Neutrophil (primary cell): ENCODE results near the gene LRRK2.

Experiments used
- H3K27ac ChIP-seq: fragments of 200-600 bp; sonication (generic); 2 replicates; pipeline ENCODE4 v1.5.1; 2016; ENCODE audit warnings: mild to moderate bottlenecking, moderate library complexity
- H3K27me3 ChIP-seq: fragments of 200-600 bp; sonication (generic); 2 replicates; pipeline ENCODE4 v1.6.0; 2016; ENCODE audit warnings: mild to moderate bottlenecking
- H3K36me3 ChIP-seq: fragments of 200-600 bp; sonication (generic); 2 replicates; pipeline ENCODE4 v1.5.1; 2017
- H3K4me1 ChIP-seq, 2 experiments: fragments of 200-600 bp in 1 of 2; sonication (generic) in 1 of 2; 1 replicate in 1 of 2; 2 replicates in 1 of 2; pipeline versions ENCODE4 v1.5.1 to v1.6.1; 2013 to 2016; ENCODE audit warnings: low read depth in 1 of 2, low read length in 1 of 2, mild to moderate bottlenecking in 1 of 2, moderate library complexity in 1 of 2; ENCODE audit not compliant: control insufficient read depth in 1 of 2, insufficient read depth in 1 of 2
- H3K4me3 ChIP-seq, 2 experiments: fragments of 200-600 bp in 1 of 2; sonication (generic) in 1 of 2; 1 replicate in 1 of 2; 2 replicates in 1 of 2; pipeline ENCODE4 v1.5.1; 2013 to 2016; ENCODE audit warnings: low read depth in 1 of 2, low read length in 1 of 2, mild to moderate bottlenecking in 1 of 2, moderate library complexity in 1 of 2
- H3K9me3 ChIP-seq: fragments of 200-600 bp; sonication (generic); 2 replicates; pipeline ENCODE4 v1.5.1; 2016
- CTCF ChIP-seq: fragments of 200-600 bp; sonication (generic); IDR thresholded peaks from 2 replicates; pipeline ENCODE4 v1.5.1; 2016; ENCODE audit warnings: antibody characterized with exemption

Gene LRRK2

GRCh38 chr12:40312196-40312595 is 87.4 kb downstream of the LRRK2 start:
- no peak overlapping the region for H3K4me3 ChIP-seq
- H3K36me3 ChIP-seq = peaks cover 100% of the 10 kb centered on the region
- no peaks in the 10 kb centered on the region for H3K27me3 ChIP-seq
- no peak for TF ChIP-seq CTCF
- H3K4me1 ChIP-seq = no peaks in the 10 kb centered on the region
- no peaks in the 10 kb centered on the region for H3K9me3 ChIP-seq
- no peak overlapping the region for H3K27ac ChIP-seq

- no peaks in the 10 kb centered on the region for H3K9me3 ChIP-seq
- H3K27ac ChIP-seq = no peak overlapping the region
- H3K36me3 ChIP-seq = peaks cover 100% of the 10 kb centered on the region
- no peak overlapping the region for H3K4me3 ChIP-seq
- no peaks in the 10 kb centered on the region for H3K27me3 ChIP-seq
- H3K4me1 ChIP-seq = no peaks in the 10 kb centered on the region
- TF ChIP-seq CTCF = no peak
These were observed 88.3 kb downstream of the LRRK2 start for GRCh38 chr12:40312982-40313576.

- TF ChIP-seq CTCF = no peak
- Histone ChIP-seq H3K4me3 (no peak overlapping the region), H3K27ac (no peak overlapping the region), H3K4me1 (no peaks in the 10 kb centered on the region), H3K27me3 (no peaks in the 10 kb centered on the region), H3K9me3 (no peaks in the 10 kb centered on the region), H3K36me3 (peaks cover 100% of the 10 kb centered on the region)
These were observed 89.1 kb downstream of the LRRK2 start for GRCh38 chr12:40313928-40314327.

GRCh38 chr12:40314927-40315326 is 90.1 kb downstream of the LRRK2 start:
- peaks cover 100% of the 10 kb centered on the region for H3K36me3 ChIP-seq
- H3K27me3 ChIP-seq = no peaks in the 10 kb centered on the region
- no peak for TF ChIP-seq CTCF
- H3K9me3 ChIP-seq = no peaks in the 10 kb centered on the region
- H3K4me3 ChIP-seq = no peak overlapping the region
- H3K4me1 ChIP-seq = no peaks in the 10 kb centered on the region
- H3K27ac ChIP-seq = no peak overlapping the region

GRCh38 chr12:40315375-40315774 is 90.6 kb downstream of the LRRK2 start:
- Histone ChIP-seq H3K4me3 (no peak overlapping the region), H3K4me1 (no peaks in the 10 kb centered on the region), H3K9me3 (no peaks in the 10 kb centered on the region), H3K27ac (no peak overlapping the region), H3K27me3 (no peaks in the 10 kb centered on the region), H3K36me3 (peaks cover 100% of the 10 kb centered on the region)
- TF ChIP-seq CTCF = no peak

GRCh38 chr12:40324261-40324660 is 99.5 kb downstream of the LRRK2 start:
- Histone ChIP-seq H3K27me3 (no peaks in the 10 kb centered on the region), H3K4me3 (no peak overlapping the region), H3K9me3 (no peaks in the 10 kb centered on the region), H3K27ac (no peak overlapping the region), H3K36me3 (peaks cover 100% of the 10 kb centered on the region), H3K4me1 (no peaks in the 10 kb centered on the region)
- TF ChIP-seq CTCF = no peak
